Measurements from ENCODE around the gene HS1BP3. TPM values are rescaled to one million over a fixed set of nuclear protein-coding genes. Genes with fewer than 3 reads are reported as not detected.

The HS1BP3 gene
- total and polyA plus RNA-seq, 9 of the 15 experiments (the other 6 are each of a cell fraction or from before 2014, with no cell fraction given), result 0.41 to 8.3 (median 5.9) TPM

DNA sequence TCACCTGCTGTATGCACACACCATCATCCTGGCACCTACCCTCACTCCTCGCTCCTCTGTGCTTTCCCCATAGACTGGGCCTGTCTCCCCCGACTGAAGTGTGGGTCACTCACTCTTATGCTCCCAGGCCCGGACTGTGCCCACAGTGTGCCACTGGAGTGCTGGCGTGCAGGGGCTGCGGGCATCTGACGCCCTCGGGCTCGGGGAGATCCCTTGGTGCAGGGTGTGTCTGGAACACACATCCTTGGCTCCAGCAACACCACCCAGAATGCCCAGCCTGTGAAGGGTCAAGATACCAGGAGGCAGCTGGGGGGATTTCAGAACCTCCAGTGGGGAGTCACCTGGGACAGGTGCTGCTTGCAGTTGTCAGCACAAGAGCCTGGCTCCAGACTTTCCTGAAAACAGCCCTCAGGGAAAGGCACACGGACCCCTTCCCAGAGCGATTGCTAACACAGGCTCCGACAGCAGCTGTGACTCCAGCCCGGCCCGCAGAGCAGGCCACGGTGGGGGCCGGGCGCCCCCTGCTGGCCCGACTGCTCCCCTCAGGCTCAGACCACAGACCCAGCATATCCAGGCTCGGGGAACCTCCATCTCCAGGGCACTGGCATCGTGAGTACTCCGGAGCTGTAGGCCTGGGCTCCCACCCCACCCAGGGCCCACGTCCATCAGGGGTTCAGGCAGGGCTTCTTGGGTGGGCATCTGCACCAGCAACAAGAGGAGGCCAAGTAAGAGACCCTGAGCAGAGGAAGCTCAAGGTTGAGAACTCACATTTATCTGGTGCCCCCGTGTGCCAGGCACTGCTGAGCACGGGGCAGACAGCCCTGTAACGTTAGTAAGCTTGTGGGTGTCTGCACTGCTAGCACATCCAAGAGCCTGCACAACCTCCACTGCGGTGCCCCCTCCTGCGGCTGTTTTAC lies 8.6 kb downstream of the HS1BP3 start (continued):
- TF ChIP-seq GABPB2 (CRISPR knock-in tag; conservative IDR thresholded peaks at IDR 0.05) (no peak), STAG1 (CRISPR knock-in tag; IDR thresholded peaks at IDR 0.05; ENCODE audit: borderline replicate concordance) (peak; percentile 96), CTBP1 (IDR thresholded peaks at IDR 0.05; ENCODE audit: borderline replicate concordance) (no peak), ZNF316 (IDR thresholded peaks at IDR 0.05) (no peak), POLR2AphosphoS2 (IDR thresholded peaks at IDR 0.05; ENCODE audit: low read length) (no peak)
- TF ChIP-seq, protein P1, sequence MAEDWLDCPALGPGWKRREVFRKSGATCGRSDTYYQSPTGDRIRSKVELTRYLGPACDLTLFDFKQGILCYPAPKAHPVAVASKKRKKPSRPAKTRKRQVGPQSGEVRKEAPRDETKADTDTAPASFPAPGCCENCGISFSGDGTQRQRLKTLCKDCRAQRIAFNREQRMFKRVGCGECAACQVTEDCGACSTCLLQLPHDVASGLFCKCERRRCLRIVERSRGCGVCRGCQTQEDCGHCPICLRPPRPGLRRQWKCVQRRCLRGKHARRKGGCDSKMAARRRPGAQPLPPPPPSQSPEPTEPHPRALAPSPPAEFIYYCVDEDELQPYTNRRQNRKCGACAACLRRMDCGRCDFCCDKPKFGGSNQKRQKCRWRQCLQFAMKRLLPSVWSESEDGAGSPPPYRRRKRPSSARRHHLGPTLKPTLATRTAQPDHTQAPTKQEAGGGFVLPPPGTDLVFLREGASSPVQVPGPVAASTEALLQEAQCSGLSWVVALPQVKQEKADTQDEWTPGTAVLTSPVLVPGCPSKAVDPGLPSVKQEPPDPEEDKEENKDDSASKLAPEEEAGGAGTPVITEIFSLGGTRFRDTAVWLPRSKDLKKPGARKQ (CRISPR knock-in tag; IDR thresholded peaks at IDR 0.05), result no peak
- TF ChIP-seq, protein P2, sequence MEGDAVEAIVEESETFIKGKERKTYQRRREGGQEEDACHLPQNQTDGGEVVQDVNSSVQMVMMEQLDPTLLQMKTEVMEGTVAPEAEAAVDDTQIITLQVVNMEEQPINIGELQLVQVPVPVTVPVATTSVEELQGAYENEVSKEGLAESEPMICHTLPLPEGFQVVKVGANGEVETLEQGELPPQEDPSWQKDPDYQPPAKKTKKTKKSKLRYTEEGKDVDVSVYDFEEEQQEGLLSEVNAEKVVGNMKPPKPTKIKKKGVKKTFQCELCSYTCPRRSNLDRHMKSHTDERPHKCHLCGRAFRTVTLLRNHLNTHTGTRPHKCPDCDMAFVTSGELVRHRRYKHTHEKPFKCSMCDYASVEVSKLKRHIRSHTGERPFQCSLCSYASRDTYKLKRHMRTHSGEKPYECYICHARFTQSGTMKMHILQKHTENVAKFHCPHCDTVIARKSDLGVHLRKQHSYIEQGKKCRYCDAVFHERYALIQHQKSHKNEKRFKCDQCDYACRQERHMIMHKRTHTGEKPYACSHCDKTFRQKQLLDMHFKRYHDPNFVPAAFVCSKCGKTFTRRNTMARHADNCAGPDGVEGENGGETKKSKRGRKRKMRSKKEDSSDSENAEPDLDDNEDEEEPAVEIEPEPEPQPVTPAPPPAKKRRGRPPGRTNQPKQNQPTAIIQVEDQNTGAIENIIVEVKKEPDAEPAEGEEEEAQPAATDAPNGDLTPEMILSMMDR (IDR thresholded peaks at IDR 0.05 in 2 of 3, conservative IDR thresholded peaks at IDR 0.05 in 1 of 3; ENCODE audit: insufficient read depth in 2 of 3, low read depth in 1 of 3, low read length in 3 of 3), result peak; percentile 84 to 90 (median 89)
- TF ChIP-seq, protein P3, sequence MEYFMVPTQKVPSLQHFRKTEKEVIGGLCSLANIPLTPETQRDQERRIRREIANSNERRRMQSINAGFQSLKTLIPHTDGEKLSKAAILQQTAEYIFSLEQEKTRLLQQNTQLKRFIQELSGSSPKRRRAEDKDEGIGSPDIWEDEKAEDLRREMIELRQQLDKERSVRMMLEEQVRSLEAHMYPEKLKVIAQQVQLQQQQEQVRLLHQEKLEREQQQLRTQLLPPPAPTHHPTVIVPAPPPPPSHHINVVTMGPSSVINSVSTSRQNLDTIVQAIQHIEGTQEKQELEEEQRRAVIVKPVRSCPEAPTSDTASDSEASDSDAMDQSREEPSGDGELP (CRISPR knock-in tag; IDR thresholded peaks at IDR 0.05; ENCODE audit: borderline replicate concordance), result peak; percentile 91
- TF ChIP-seq, protein P4, sequence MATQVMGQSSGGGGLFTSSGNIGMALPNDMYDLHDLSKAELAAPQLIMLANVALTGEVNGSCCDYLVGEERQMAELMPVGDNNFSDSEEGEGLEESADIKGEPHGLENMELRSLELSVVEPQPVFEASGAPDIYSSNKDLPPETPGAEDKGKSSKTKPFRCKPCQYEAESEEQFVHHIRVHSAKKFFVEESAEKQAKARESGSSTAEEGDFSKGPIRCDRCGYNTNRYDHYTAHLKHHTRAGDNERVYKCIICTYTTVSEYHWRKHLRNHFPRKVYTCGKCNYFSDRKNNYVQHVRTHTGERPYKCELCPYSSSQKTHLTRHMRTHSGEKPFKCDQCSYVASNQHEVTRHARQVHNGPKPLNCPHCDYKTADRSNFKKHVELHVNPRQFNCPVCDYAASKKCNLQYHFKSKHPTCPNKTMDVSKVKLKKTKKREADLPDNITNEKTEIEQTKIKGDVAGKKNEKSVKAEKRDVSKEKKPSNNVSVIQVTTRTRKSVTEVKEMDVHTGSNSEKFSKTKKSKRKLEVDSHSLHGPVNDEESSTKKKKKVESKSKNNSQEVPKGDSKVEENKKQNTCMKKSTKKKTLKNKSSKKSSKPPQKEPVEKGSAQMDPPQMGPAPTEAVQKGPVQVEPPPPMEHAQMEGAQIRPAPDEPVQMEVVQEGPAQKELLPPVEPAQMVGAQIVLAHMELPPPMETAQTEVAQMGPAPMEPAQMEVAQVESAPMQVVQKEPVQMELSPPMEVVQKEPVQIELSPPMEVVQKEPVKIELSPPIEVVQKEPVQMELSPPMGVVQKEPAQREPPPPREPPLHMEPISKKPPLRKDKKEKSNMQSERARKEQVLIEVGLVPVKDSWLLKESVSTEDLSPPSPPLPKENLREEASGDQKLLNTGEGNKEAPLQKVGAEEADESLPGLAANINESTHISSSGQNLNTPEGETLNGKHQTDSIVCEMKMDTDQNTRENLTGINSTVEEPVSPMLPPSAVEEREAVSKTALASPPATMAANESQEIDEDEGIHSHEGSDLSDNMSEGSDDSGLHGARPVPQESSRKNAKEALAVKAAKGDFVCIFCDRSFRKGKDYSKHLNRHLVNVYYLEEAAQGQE (IDR thresholded peaks at IDR 0.05; ENCODE audit: borderline replicate concordance), result peak; percentile 67
- TF ChIP-seq, protein P4 (CRISPR knock-in tag; IDR thresholded peaks at IDR 0.05; ENCODE audit: low read depth), result no peak
- TF ChIP-seq, protein P5, sequence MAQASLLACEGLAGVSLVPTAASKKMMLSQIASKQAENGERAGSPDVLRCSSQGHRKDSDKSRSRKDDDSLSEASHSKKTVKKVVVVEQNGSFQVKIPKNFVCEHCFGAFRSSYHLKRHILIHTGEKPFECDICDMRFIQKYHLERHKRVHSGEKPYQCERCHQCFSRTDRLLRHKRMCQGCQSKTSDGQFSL (CRISPR knock-in tag; IDR thresholded peaks at IDR 0.05), result no peak
- TF ChIP-seq, protein P5 (tag; IDR thresholded peaks at IDR 0.05), result no peak
